ENCODE measurements around the gene DPF1.
A peak's percentile ranks its signal among the peaks of the same experiment; 100 is the strongest.

The DPF1 gene

DNA sequence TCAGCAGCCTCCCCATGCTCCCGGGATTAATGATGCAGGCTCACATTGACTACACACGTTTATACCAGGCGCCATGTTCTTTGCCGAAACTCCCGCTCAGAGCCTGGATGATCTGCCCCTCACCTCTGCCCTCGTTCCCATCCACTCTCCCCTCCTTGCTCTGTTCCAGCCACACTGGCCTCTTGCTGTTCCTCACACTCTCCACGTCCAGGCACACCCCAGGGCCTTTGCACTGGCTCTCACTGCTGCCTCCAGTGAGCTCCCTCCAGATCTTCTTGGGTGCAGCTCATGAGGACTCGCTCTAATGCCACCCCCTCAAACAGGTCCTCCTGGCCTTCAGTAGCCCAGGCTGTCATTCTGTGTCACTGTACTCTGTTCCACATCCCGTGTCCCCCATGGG lies 39.2 kb downstream of the DPF1 start:
- Histone ChIP-seq H3K4me1 (no peaks in the 10 kb centered on the region), H3K27me3 (no peaks in the 10 kb centered on the region), H3K36me3 (peaks cover 6% of the 10 kb centered on the region), H3K4me3 (ENCODE audit: low read depth, low read length) (no peak overlapping the region), H3K9me3 (no peaks in the 10 kb centered on the region)
- TF ChIP-seq, protein P1, sequence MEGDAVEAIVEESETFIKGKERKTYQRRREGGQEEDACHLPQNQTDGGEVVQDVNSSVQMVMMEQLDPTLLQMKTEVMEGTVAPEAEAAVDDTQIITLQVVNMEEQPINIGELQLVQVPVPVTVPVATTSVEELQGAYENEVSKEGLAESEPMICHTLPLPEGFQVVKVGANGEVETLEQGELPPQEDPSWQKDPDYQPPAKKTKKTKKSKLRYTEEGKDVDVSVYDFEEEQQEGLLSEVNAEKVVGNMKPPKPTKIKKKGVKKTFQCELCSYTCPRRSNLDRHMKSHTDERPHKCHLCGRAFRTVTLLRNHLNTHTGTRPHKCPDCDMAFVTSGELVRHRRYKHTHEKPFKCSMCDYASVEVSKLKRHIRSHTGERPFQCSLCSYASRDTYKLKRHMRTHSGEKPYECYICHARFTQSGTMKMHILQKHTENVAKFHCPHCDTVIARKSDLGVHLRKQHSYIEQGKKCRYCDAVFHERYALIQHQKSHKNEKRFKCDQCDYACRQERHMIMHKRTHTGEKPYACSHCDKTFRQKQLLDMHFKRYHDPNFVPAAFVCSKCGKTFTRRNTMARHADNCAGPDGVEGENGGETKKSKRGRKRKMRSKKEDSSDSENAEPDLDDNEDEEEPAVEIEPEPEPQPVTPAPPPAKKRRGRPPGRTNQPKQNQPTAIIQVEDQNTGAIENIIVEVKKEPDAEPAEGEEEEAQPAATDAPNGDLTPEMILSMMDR (IDR thresholded peaks at IDR 0.05; ENCODE audit: low read depth, low read length), result no peak
- no peak for DNase-seq

- peak; percentile 72 for DNase-seq
- peak overlapping the region; percentile 55 for H3K4me3 ChIP-seq (ENCODE audit: low read depth, low read length)
Measured at GRCh38 chr19:38183251-38183897, 40.6 kb downstream of the DPF1 start.

GRCh38 chr19:38182536-38183210 lies 41.3 kb downstream of the DPF1 start:
- no peaks in the 10 kb centered on the region for H3K27me3 ChIP-seq
- H3K4me3 ChIP-seq (ENCODE audit: low read depth, low read length), result peak overlapping the region; percentile 5; the same call in 1 of the 2 replicates
- TF ChIP-seq, protein P1 (IDR thresholded peaks at IDR 0.05; ENCODE audit: low read depth, low read length), result no peak
- no peaks in the 10 kb centered on the region for H3K4me1 ChIP-seq
- DNase-seq, result no peak
- peaks cover 5% of the 10 kb centered on the region for H3K36me3 ChIP-seq
- H3K9me3 ChIP-seq, result no peaks in the 10 kb centered on the region

More at GRCh38 chr19:38183251-38183897, 40.6 kb downstream of the DPF1 start:
- Histone ChIP-seq H3K36me3 (peaks cover 5% of the 10 kb centered on the region), H3K27me3 (no peaks in the 10 kb centered on the region), H3K4me1 (no peaks in the 10 kb centered on the region), H3K9me3 (no peaks in the 10 kb centered on the region)
- TF ChIP-seq, protein P1 (IDR thresholded peaks at IDR 0.05; ENCODE audit: low read depth, low read length), result no peak

- Histone ChIP-seq H3K36me3 (peaks cover 4% of the 10 kb centered on the region), H3K4me3 (ENCODE audit: low read depth, low read length) (no peak overlapping the region), H3K27me3 (no peaks in the 10 kb centered on the region), H3K4me1 (no peaks in the 10 kb centered on the region), H3K9me3 (no peaks in the 10 kb centered on the region)
- TF ChIP-seq, protein P1 (IDR thresholded peaks at IDR 0.05; ENCODE audit: low read depth, low read length), result no peak
- no peak for DNase-seq
Measured at GRCh38 chr19:38180071-38180470, 44.0 kb downstream of the DPF1 start.

GRCh38 chr19:38175422-38175821 lies 48.6 kb downstream of the DPF1 start:
- DNase-seq, result no peak
- Histone ChIP-seq H3K9me3 (no peaks in the 10 kb centered on the region), H3K36me3 (no peaks in the 10 kb centered on the region), H3K4me3 (ENCODE audit: low read depth, low read length) (no peak overlapping the region), H3K4me1 (peaks cover 5% of the 10 kb centered on the region; the same call in 1 of the 2 replicates), H3K27me3 (no peaks in the 10 kb centered on the region)
- TF ChIP-seq, protein P1 (IDR thresholded peaks at IDR 0.05; ENCODE audit: low read depth, low read length), result no peak
